ENCODE results near the gene ACAP3.

ACAP3 gene

GRCh38 chr1:1331068-1331965 is 23.6 kb upstream of the ACAP3 start, which contains the start of gene TAS1R3:
Gene TAS1R3, plus strand, starts transcription at chr1:1331280. Its CDS starts 66 bp downstream, at chr1:1331346.
- no peak for DNase-seq (ENCODE audit: low read depth in 4 of 4, low spot score in 1 of 4)

- DNase-seq (ENCODE audit: low read depth in 4 of 4, low spot score in 1 of 4) = no peak
Measured at GRCh38 chr1:1330366-1331067, 22.8 kb upstream of the ACAP3 start.

GRCh38 chr1:1329304-1330210 is 21.8 kb upstream of the ACAP3 start:
- no peak for DNase-seq (ENCODE audit: low read depth in 4 of 4, low spot score in 1 of 4)

- no peak for DNase-seq (ENCODE audit: low read depth in 4 of 4, low spot score in 1 of 4)
Measured at GRCh38 chr1:1328254-1328653, 20.5 kb upstream of the ACAP3 start.

GRCh38 chr1:1327291-1327690 is 19.6 kb upstream of the ACAP3 start:
- no peak for DNase-seq (ENCODE audit: low read depth in 4 of 4, low spot score in 1 of 4)

GRCh38 chr1:1326075-1326605 is 18.4 kb upstream of the ACAP3 start:
- no peak for DNase-seq (ENCODE audit: low read depth in 4 of 4, low spot score in 1 of 4)

- DNase-seq (ENCODE audit: low read depth in 4 of 4, low spot score in 1 of 4) = no peak
Measured at GRCh38 chr1:1325288-1326074, 17.8 kb upstream of the ACAP3 start.

- DNase-seq (ENCODE audit: low read depth in 4 of 4, low spot score in 1 of 4) = peak; percentile 89 to 94 (median 94)
Measured at GRCh38 chr1:1324524-1325287, 17.0 kb upstream of the ACAP3 start, which contains the start of the genes CPTP and INTS11. Gene CPTP, plus strand, starts transcription at chr1:1324802. Its CDS starts 2,109 bp downstream, at chr1:1326911. Gene INTS11, minus strand, starts transcription at chr1:1324660. Its CDS starts 52 bp downstream, at chr1:1324608.

- no peak for DNase-seq (ENCODE audit: low read depth in 4 of 4, low spot score in 1 of 4)
Measured at GRCh38 chr1:1324084-1324523, 16.4 kb upstream of the ACAP3 start.

GRCh38 chr1:1322952-1323351 is 15.2 kb upstream of the ACAP3 start:
- no peak for DNase-seq (ENCODE audit: low read depth in 4 of 4, low spot score in 1 of 4)

GRCh38 chr1:1322418-1322817 is 14.7 kb upstream of the ACAP3 start:
- DNase-seq (ENCODE audit: low read depth in 4 of 4, low spot score in 1 of 4) = no peak

- DNase-seq (ENCODE audit: low read depth in 4 of 4, low spot score in 1 of 4) = no peak
Measured at GRCh38 chr1:1321477-1321876, 13.7 kb upstream of the ACAP3 start.

- no peak for DNase-seq (ENCODE audit: low read depth in 4 of 4, low spot score in 1 of 4)
Measured at GRCh38 chr1:1320666-1321448, 13.1 kb upstream of the ACAP3 start.

- DNase-seq (ENCODE audit: low read depth in 4 of 4, low spot score in 1 of 4) = no peak
Measured at GRCh38 chr1:1319646-1319941, 11.9 kb upstream of the ACAP3 start.

GRCh38 chr1:1318777-1319645 is 11.3 kb upstream of the ACAP3 start:
- no peak for DNase-seq (ENCODE audit: low read depth in 4 of 4, low spot score in 1 of 4)

GRCh38 chr1:1318131-1318652 is 10.5 kb upstream of the ACAP3 start:
- DNase-seq (ENCODE audit: low read depth in 4 of 4, low spot score in 1 of 4) = no peak

- DNase-seq (ENCODE audit: low read depth in 4 of 4, low spot score in 1 of 4) = no peak
Measured at GRCh38 chr1:1317420-1317819, 9.7 kb upstream of the ACAP3 start.
